Measurements from ENCODE around the gene SOX30. TPM values are rescaled to one million over a fixed set of nuclear protein-coding genes. Genes with fewer than 3 reads are reported as not detected.

The SOX30 gene
- total RNA-seq, 1 experiment from 2014 or later, result not detected

- in situ Hi-C loops (cut with HindIII; ENCODE audit: low pct_unique_long_range_greater_than_20kb, low sequenced_read_pairs), result no loop called here
- DNase-seq (ENCODE audit: low read depth, low spot score), result no peak
Measured at GRCh38 chr5:157670662-157671591, 18.7 kb upstream of the SOX30 start, which contains the start of gene C5orf52. Gene C5orf52 (plus strand): TSS chr5:157671533. CDS start chr5:157671615, 82 bp downstream.

GRCh38 chr5:157669701-157670097, 17.5 kb upstream of the SOX30 start:
- DNase-seq (ENCODE audit: low read depth, low spot score), result no peak
- in situ Hi-C loops (cut with HindIII; ENCODE audit: low pct_unique_long_range_greater_than_20kb, low sequenced_read_pairs), result no loop called here

- in situ Hi-C loops (cut with HindIII; ENCODE audit: low pct_unique_long_range_greater_than_20kb, low sequenced_read_pairs), result no loop called here
- no peak for DNase-seq (ENCODE audit: low read depth, low spot score)
Measured at GRCh38 chr5:157668356-157668755, 16.1 kb upstream of the SOX30 start.

- no peak for DNase-seq (ENCODE audit: low read depth, low spot score)
- in situ Hi-C loops (cut with HindIII; ENCODE audit: low pct_unique_long_range_greater_than_20kb, low sequenced_read_pairs), result no loop called here
Measured at GRCh38 chr5:157665467-157666070, 13.3 kb upstream of the SOX30 start.

GRCh38 chr5:157659868-157660660, 7.8 kb upstream of the SOX30 start:
- DNase-seq (ENCODE audit: low read depth, low spot score), result no peak
- in situ Hi-C loops (cut with HindIII; ENCODE audit: low pct_unique_long_range_greater_than_20kb, low sequenced_read_pairs), result no loop called here

- no peak for DNase-seq (ENCODE audit: low read depth, low spot score)
- in situ Hi-C loops (cut with HindIII; ENCODE audit: low pct_unique_long_range_greater_than_20kb, low sequenced_read_pairs), result no loop called here
Measured at GRCh38 chr5:157658893-157659292, 6.7 kb upstream of the SOX30 start.

- in situ Hi-C loops (cut with HindIII; ENCODE audit: low pct_unique_long_range_greater_than_20kb, low sequenced_read_pairs), result no loop called here
- no peak for DNase-seq (ENCODE audit: low read depth, low spot score)
Measured at GRCh38 chr5:157657516-157657915, 5.3 kb upstream of the SOX30 start.

GRCh38 chr5:157651623-157652376, 438 bp downstream of the SOX30 start:
- DNase-seq (ENCODE audit: low read depth, low spot score), result no peak
- in situ Hi-C loops (cut with HindIII; ENCODE audit: low pct_unique_long_range_greater_than_20kb, low sequenced_read_pairs), result no loop called here

- DNase-seq (ENCODE audit: low read depth, low spot score), result no peak
- in situ Hi-C loops (cut with HindIII; ENCODE audit: low pct_unique_long_range_greater_than_20kb, low sequenced_read_pairs), result no loop called here
Measured at GRCh38 chr5:157650991-157651611, 1.1 kb downstream of the SOX30 start.

- in situ Hi-C loops (cut with HindIII; ENCODE audit: low pct_unique_long_range_greater_than_20kb, low sequenced_read_pairs), result no loop called here
- DNase-seq (ENCODE audit: low read depth, low spot score), result no peak
Measured at GRCh38 chr5:157649101-157649500, 3.1 kb downstream of the SOX30 start.

- no peak for DNase-seq (ENCODE audit: low read depth, low spot score)
- in situ Hi-C loops (cut with HindIII; ENCODE audit: low pct_unique_long_range_greater_than_20kb, low sequenced_read_pairs), result no loop called here
Measured at GRCh38 chr5:157648275-157648990, 3.8 kb downstream of the SOX30 start.

GRCh38 chr5:157640406-157641066, 11.7 kb downstream of the SOX30 start:
- DNase-seq (ENCODE audit: low read depth, low spot score), result no peak
- in situ Hi-C loops (cut with HindIII; ENCODE audit: low pct_unique_long_range_greater_than_20kb, low sequenced_read_pairs), result no loop called here

- DNase-seq (ENCODE audit: low read depth, low spot score), result no peak
- in situ Hi-C loops (cut with HindIII; ENCODE audit: low pct_unique_long_range_greater_than_20kb, low sequenced_read_pairs), result no loop called here
Measured at GRCh38 chr5:157630341-157630740, 21.9 kb downstream of the SOX30 start.

- in situ Hi-C loops (cut with HindIII; ENCODE audit: low pct_unique_long_range_greater_than_20kb, low sequenced_read_pairs), result no loop called here
- DNase-seq (ENCODE audit: low read depth, low spot score), result no peak
Measured at GRCh38 chr5:157626831-157627230, 25.4 kb downstream of the SOX30 start.

GRCh38 chr5:157624144-157624543, 28.1 kb downstream of the SOX30 start:
- in situ Hi-C loops (cut with HindIII; ENCODE audit: low pct_unique_long_range_greater_than_20kb, low sequenced_read_pairs), result no loop called here
- DNase-seq (ENCODE audit: low read depth, low spot score), result no peak

- in situ Hi-C loops (cut with HindIII; ENCODE audit: low pct_unique_long_range_greater_than_20kb, low sequenced_read_pairs), result no loop called here
Measured at GRCh38 chr5:157620776-157621175, 31.5 kb downstream of the SOX30 start.

More at GRCh38 chr5:157620776-157621175, 31.5 kb downstream of the SOX30 start:
- no peak for DNase-seq (ENCODE audit: low read depth, low spot score)

Measured in SK-MEL-5 (cell line).